HepG2 (cell line): ENCODE data around the gene BRMS1. TPM values are rescaled to one million over a fixed set of nuclear protein-coding genes. Genes with fewer than 3 reads are reported as not detected.

Source experiments
- ATAC-seq: fragments of 200-7000 bp; cut with Tn5 transposase; 3 replicates; pipeline ENCODE4 v1.9.1; 2020; ENCODE audit warnings: mild to moderate bottlenecking, moderate library complexity
- BruUV-seq: library from RNA; stranded (reverse); fragments of 400-500 nt; replicated peaks from 2 replicates; lab custom pipeline; 2021; lab: Mats Ljungman, UMichigan
- CTCF ChIA-PET: fragments of 300-600 bp; formaldehyde crosslinking; extraction: SDS; loops from one replicate; lab custom pipeline; 2021; ENCODE audit warnings: low total read pairs, inconsistent platforms, low intra/inter-chr PET ratio; lab: Yijun Ruan, JAX
- POLR2A ChIA-PET: fragments of 350-600 bp; sonication (Branson Sonifier 250); formaldehyde crosslinking; loops from one replicate; lab custom pipeline; 2020; ENCODE audit warnings: antibody characterized with exemption, inconsistent platforms; lab: Yijun Ruan, JAX
- DNase-seq: peaks from one replicate; pipeline ENCODE4 v3.0.0-alpha.2; 2015; ENCODE audit warnings: low spot score
- FAIRE-seq: peaks from 3 replicates; lab custom pipeline; 2011; peaks lifted over from hg19 to GRCh38; lab: Jason Lieb, UNC
- H2AFZ ChIP-seq: one replicate; pipeline ENCODE4 v1.6.1; 2011; ENCODE audit warnings: low read length, inconsistent platforms
- H3K27ac ChIP-seq: fragments of 300-600 bp; 3 replicates; pipeline ENCODE4 v1.8.0; 2011; ENCODE audit warnings: mixed run types, mild to moderate bottlenecking, mixed read lengths, low read length, inconsistent platforms; ENCODE audit not compliant: insufficient read depth; ENCODE audit errors: extremely low read length
- H3K27me3 ChIP-seq, 2 experiments: fragments of 200-600 bp in 1 of 2; 2 replicates in 1 of 2; 3 replicates in 1 of 2; pipeline versions ENCODE4 v1.6.0 to v1.8.0; 2011; ENCODE audit warnings: low read length in 2 of 2, mild to moderate bottlenecking in 2 of 2, moderate library complexity in 2 of 2, inconsistent platforms in 1 of 2; ENCODE audit not compliant: insufficient read depth in 2 of 2, control insufficient read depth in 1 of 2
- H3K36me3 ChIP-seq, 2 experiments: fragments of 200-600 bp in 1 of 2; replicated peaks in 1 of 2; 2 replicates in 1 of 2; 3 replicates in 1 of 2; pipeline versions ENCODE4 v1.5.1 to v1.8.0; 2011; ENCODE audit warnings: low read length in 2 of 2, inconsistent platforms in 1 of 2; ENCODE audit not compliant: insufficient read depth in 2 of 2, control insufficient read depth in 1 of 2
- H3K4me1 ChIP-seq: 2 replicates; pipeline ENCODE4 v1.5.1; 2012; ENCODE audit warnings: low read length, inconsistent platforms; ENCODE audit not compliant: insufficient read depth
- H3K4me2 ChIP-seq: 2 replicates; pipeline ENCODE4 v1.6.0; 2011; ENCODE audit warnings: low read depth, low read length, inconsistent platforms
- H3K4me3 ChIP-seq, 3 experiments: fragments of 200-600 bp in 1 of 3; sonication (generic), shearing (Covaris generic) in 1 of 3; replicated peaks in 1 of 3; 2 replicates each; pipeline ENCODE4 v1.5.1; 2011 to 2016; ENCODE audit warnings: low read length in 3 of 3, inconsistent platforms in 2 of 3, low read depth in 2 of 3, mild to moderate bottlenecking in 2 of 3, control low read depth in 1 of 3, mixed read lengths in 1 of 3; ENCODE audit not compliant: insufficient read depth in 1 of 3
- H3K79me2 ChIP-seq: one replicate; pipeline ENCODE4 v1.6.1; 2011; ENCODE audit warnings: low read length, inconsistent platforms; ENCODE audit not compliant: insufficient read depth
- H3K9ac ChIP-seq: 2 replicates; pipeline ENCODE4 v1.6.0; 2011; ENCODE audit warnings: mild to moderate bottlenecking, low read depth, low read length, inconsistent platforms; ENCODE audit not compliant: insufficient read depth
- H3K9me3 ChIP-seq: 2 replicates; pipeline ENCODE4 v1.5.1; 2012; ENCODE audit warnings: mild to moderate bottlenecking, low read length
- H4K20me1 ChIP-seq: 2 replicates; pipeline ENCODE4 v1.6.0; 2011; ENCODE audit warnings: inconsistent platforms, mild to moderate bottlenecking, low read length, moderate library complexity; ENCODE audit not compliant: insufficient read depth
- CBX1 ChIP-seq: IDR thresholded peaks from one replicate; pipeline ENCODE4 v1.6.1; 2016; ENCODE audit warnings: antibody characterized with exemption, low read depth
- CHCHD3 ChIP-seq: sonication (generic); formaldehyde crosslinking; IDR thresholded peaks from 2 replicates; pipeline ENCODE4 v1.8.0; 2022; ENCODE audit warnings: mild to moderate bottlenecking, missing genetic modification reagents, moderate library complexity
- ISL2 ChIP-seq: sonication (generic); formaldehyde crosslinking; IDR thresholded peaks from 2 replicates; pipeline ENCODE4 v1.5.0; 2020; ENCODE audit warnings: missing genetic modification reagents
- KAT7 ChIP-seq: IDR thresholded peaks from 2 replicates; pipeline ENCODE4 v1.6.1; 2018; ENCODE audit warnings: borderline replicate concordance, missing compliant biosample characterization
- NFIC ChIP-seq: IDR thresholded peaks from 2 replicates; pipeline ENCODE4 v1.6.1; 2012; ENCODE audit warnings: mild to moderate bottlenecking, low read length, inconsistent platforms
- POLR2AphosphoS5 ChIP-seq: IDR thresholded peaks from 2 replicates; pipeline ENCODE4 v1.6.1; 2012; ENCODE audit warnings: low read depth, low read length
- SRF ChIP-seq: IDR thresholded peaks from 2 replicates; pipeline ENCODE4 v1.6.1; 2011; ENCODE audit warnings: mild to moderate bottlenecking, low read depth, low read length, moderate library complexity
- ZNF12 ChIP-seq: sonication (generic); formaldehyde crosslinking; IDR thresholded peaks from 2 replicates; pipeline ENCODE4 v1.5.0; 2020; ENCODE audit warnings: missing genetic modification reagents
- ZNF232 ChIP-seq: sonication (generic); formaldehyde crosslinking; IDR thresholded peaks from 2 replicates; pipeline ENCODE4 v1.4.0; 2020; ENCODE audit warnings: missing genetic modification reagents, borderline replicate concordance
- ZNF644 ChIP-seq: IDR thresholded peaks from 2 replicates; pipeline ENCODE4 v1.6.1; 2016; ENCODE audit warnings: low read depth
- ZSCAN21 ChIP-seq: sonication (generic); formaldehyde crosslinking; IDR thresholded peaks from 2 replicates; pipeline ENCODE4 v1.8.0; 2022; ENCODE audit warnings: mild to moderate bottlenecking, missing genetic modification reagents, moderate library complexity, borderline replicate concordance
- WGBS: methylation state at CpG from one replicate; pipeline ENCODE4 v1.1.6; 2017; ENCODE audit warnings: low lambda C conversion rate; 5-methylcytosine and 5-hydroxymethylcytosine counted together
- in situ Hi-C: cut with HindIII; loops from 2 replicates; pipeline ENCODE4 v1.10.0; 2017; ENCODE audit warnings: low pct_unique_long_range_greater_than_20kb; ENCODE audit not compliant: extremely low pct_ligation_motif_present
- intact Hi-C: fragments of 100-400 bp; cut with micrococcal nuclease; formaldehyde crosslinking; loops from one replicate; pipeline ENCODE4 v1.10.0; 2022; ENCODE audit not compliant: unreplicated experiment
- polyA plus RNA-seq, 8 experiments: library from polyadenylated mRNA; depleted of rRNA in 3 of 8; stranded (reverse) in 7 of 8; unstranded in 1 of 8; fragments of >200 nt; fragmentation: Illumina TruSeq in 4 of 8; extraction: Trizol in 4 of 8; gene quantifications; 2 replicates each; pipeline versions ENCODE4 v1.2.1 to v1.2.3, GENCODE V29; 2011 to 2016; ENCODE audit warnings: low read depth in 4 of 8, missing spikeins in 1 of 8, mixed read lengths in 1 of 8; ENCODE audit not compliant: insufficient read depth in 1 of 8
- total RNA-seq, 5 experiments: library from RNA; depleted of rRNA; stranded (reverse); fragments of >200 nt; fragmentation: Illumina TruSeq; extraction: Trizol; gene quantifications; 2 replicates each; pipeline ENCODE4 v1.2.3, GENCODE V29; 2016; ENCODE audit warnings: low read depth in 1 of 5
- TF ChIP-seq, protein P1 (sequence below): sonication (generic); formaldehyde crosslinking; conservative IDR thresholded peaks from 2 replicates; pipeline ENCODE4 v1.4.0; 2020; ENCODE audit warnings: missing genetic modification reagents

The BRMS1 gene
- total and polyA plus RNA-seq, 2 of the 13 experiments (the other 11 are each of a cell fraction or from before 2014, with no cell fraction given), result 15.8 to 55.7 TPM

DNA sequence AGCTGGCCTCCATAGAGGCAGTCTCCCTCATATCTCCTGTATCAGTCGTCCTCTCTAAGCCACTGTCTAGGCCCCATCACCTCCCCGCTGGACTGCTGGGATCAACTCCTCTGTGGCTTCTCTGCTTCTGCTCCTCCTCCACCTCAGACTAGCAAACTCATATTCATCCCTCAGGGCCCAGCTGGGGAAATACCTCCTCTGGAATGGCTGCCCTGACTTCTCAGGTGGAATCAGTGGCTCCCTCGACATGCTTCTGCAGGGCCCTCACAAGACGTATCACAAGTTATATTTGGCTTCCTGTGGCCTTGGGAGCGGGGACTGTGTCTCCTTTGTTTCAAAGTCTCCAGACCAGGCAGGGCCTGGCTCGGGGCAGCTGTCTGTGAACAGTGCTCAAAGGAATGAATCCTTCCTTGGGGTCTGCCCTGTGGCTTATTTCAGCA, 16.6 kb upstream of the BRMS1 start:
- H3K4me2 ChIP-seq, result no peak overlapping the region
- H3K27me3 ChIP-seq, result no peaks in the 10 kb centered on the region
- FAIRE-seq, result no peak
- intact Hi-C loops (no loop called here), in situ Hi-C loops (no loop called here)
- peaks cover 29% of the 10 kb centered on the region for H3K4me1 ChIP-seq
- TF ChIP-seq, protein P1, sequence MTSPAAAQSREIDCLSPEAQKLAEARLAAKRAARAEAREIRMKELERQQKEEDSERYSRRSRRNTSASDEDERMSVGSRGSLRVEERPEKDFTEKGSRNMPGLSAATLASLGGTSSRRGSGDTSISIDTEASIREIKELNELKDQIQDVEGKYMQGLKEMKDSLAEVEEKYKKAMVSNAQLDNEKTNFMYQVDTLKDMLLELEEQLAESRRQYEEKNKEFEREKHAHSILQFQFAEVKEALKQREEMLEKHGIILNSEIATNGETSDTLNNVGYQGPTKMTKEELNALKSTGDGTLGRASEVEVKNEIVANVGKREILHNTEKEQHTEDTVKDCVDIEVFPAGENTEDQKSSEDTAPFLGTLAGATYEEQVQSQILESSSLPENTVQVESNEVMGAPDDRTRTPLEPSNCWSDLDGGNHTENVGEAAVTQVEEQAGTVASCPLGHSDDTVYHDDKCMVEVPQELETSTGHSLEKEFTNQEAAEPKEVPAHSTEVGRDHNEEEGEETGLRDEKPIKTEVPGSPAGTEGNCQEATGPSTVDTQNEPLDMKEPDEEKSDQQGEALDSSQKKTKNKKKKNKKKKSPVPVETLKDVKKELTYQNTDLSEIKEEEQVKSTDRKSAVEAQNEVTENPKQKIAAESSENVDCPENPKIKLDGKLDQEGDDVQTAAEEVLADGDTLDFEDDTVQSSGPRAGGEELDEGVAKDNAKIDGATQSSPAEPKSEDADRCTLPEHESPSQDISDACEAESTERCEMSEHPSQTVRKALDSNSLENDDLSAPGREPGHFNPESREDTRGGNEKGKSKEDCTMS (CRISPR knock-in tag), result no peak
- TF ChIP-seq ZNF644 (CRISPR knock-in tag) (no peak), ZSCAN21 (CRISPR knock-in tag) (no peak), ZNF12 (no peak), CHCHD3 (CRISPR knock-in tag) (no peak), ISL2 (CRISPR knock-in tag) (no peak), CBX1 (no peak), NFIC (no peak), KAT7 (CRISPR knock-in tag) (no peak), SRF (no peak), POLR2AphosphoS5 (no peak), ZNF232 (no peak)
- no peak for DNase-seq
- ATAC-seq, result no peak
- no TSS peak for BruUV-seq
- H3K9me3 ChIP-seq, result no peaks in the 10 kb centered on the region
- H2AFZ ChIP-seq, result no peak overlapping the region
- 95% methylated on average over 6 of the region's 6 CpGs for WGBS
- H3K9ac ChIP-seq, result no peak overlapping the region
- H3K79me2 ChIP-seq, result no peaks in the 10 kb centered on the region
- ChIA-PET CTCF (no interaction called here), POLR2A (interaction anchor here (2.0 kb wide), 1 partner anchor 10 kb away, joined by 5 read pairs; no protein-coding TSS in a partner anchor)
- H3K27ac ChIP-seq, result no peak overlapping the region
- H3K36me3 ChIP-seq, result peaks cover 10 to 24% of the 10 kb centered on the region in 2 experiments; a peak in 4 of 5 replicates
- no peak overlapping the region for H3K4me3 ChIP-seq
- no peaks in the 10 kb centered on the region for H4K20me1 ChIP-seq
